Measurements from ENCODE around the gene IGSF21.

IGSF21 gene

GRCh38 chr1:18284805-18285537 is 177.4 kb downstream of the IGSF21 start:
- Histone ChIP-seq H3K27ac (no peak overlapping the region), H3K4me2 (no peak overlapping the region)
- TF ChIP-seq Cebpa-rat (IDR thresholded peaks at IDR 0.05): no peak

GRCh38 chr1:18285538-18285924 is 177.9 kb downstream of the IGSF21 start:
- H3K36me3 ChIP-seq: no peaks in the 10 kb centered on the region
- no peaks in the 10 kb centered on the region for H4K20me1 ChIP-seq
- no peak for TF ChIP-seq Cebpa-rat (IDR thresholded peaks at IDR 0.05)
- H3K9ac ChIP-seq: no peak overlapping the region
- H3K27ac ChIP-seq: no peak overlapping the region
- no peak overlapping the region for H3K4me2 ChIP-seq
- H3K4me3 ChIP-seq: no peak overlapping the region
- H3K9me3 ChIP-seq: no peaks in the 10 kb centered on the region
- peaks cover 15% of the 10 kb centered on the region; the same call in 1 of the 2 replicates for H3K4me1 ChIP-seq
- H3K27me3 ChIP-seq: no peaks in the 10 kb centered on the region

More at GRCh38 chr1:18284805-18285537, 177.4 kb downstream of the IGSF21 start:
- Histone ChIP-seq H3K9ac (no peak overlapping the region), H3K9me3 (no peaks in the 10 kb centered on the region), H3K36me3 (no peaks in the 10 kb centered on the region), H4K20me1 (no peaks in the 10 kb centered on the region), H3K4me3 (no peak overlapping the region), H3K27me3 (no peaks in the 10 kb centered on the region), H3K4me1 (peaks cover 15% of the 10 kb centered on the region; the same call in 1 of the 2 replicates)

GRCh38 chr1:18288722-18289121 is 181.1 kb downstream of the IGSF21 start:
- H3K9ac ChIP-seq: no peak overlapping the region
- no peak overlapping the region for H3K27ac ChIP-seq
- H3K27me3 ChIP-seq: no peaks in the 10 kb centered on the region

GRCh38 chr1:18289597-18289996 is 182.0 kb downstream of the IGSF21 start:
- H3K27ac ChIP-seq: no peak overlapping the region
- no peaks in the 10 kb centered on the region for H3K9me3 ChIP-seq
- H3K36me3 ChIP-seq: no peaks in the 10 kb centered on the region
- H3K4me3 ChIP-seq: no peak overlapping the region
- no peak overlapping the region for H3K4me2 ChIP-seq
- H3K27me3 ChIP-seq: no peaks in the 10 kb centered on the region
- peaks cover 10% of the 10 kb centered on the region; the same call in 1 of the 2 replicates for H3K4me1 ChIP-seq
- no peak overlapping the region for H3K9ac ChIP-seq
- TF ChIP-seq Cebpa-rat (IDR thresholded peaks at IDR 0.05): no peak
- H4K20me1 ChIP-seq: no peaks in the 10 kb centered on the region

More at GRCh38 chr1:18288722-18289121, 181.1 kb downstream of the IGSF21 start:
- Histone ChIP-seq H3K9me3 (no peaks in the 10 kb centered on the region), H4K20me1 (no peaks in the 10 kb centered on the region), H3K4me3 (no peak overlapping the region), H3K36me3 (no peaks in the 10 kb centered on the region), H3K4me2 (no peak overlapping the region), H3K4me1 (peaks cover 10% of the 10 kb centered on the region; the same call in 1 of the 2 replicates)
- TF ChIP-seq Cebpa-rat (IDR thresholded peaks at IDR 0.05): no peak

- no peak overlapping the region for H3K27ac ChIP-seq
- no peaks in the 10 kb centered on the region for H4K20me1 ChIP-seq
- no peak overlapping the region for H3K4me3 ChIP-seq
- no peaks in the 10 kb centered on the region for H3K9me3 ChIP-seq
- H3K27me3 ChIP-seq: no peaks in the 10 kb centered on the region
- H3K4me2 ChIP-seq: no peak overlapping the region
- H3K4me1 ChIP-seq: peaks cover 19% of the 10 kb centered on the region
- TF ChIP-seq Cebpa-rat (IDR thresholded peaks at IDR 0.05): no peak
- no peak overlapping the region for H3K9ac ChIP-seq
- H3K36me3 ChIP-seq: no peaks in the 10 kb centered on the region
Measured at GRCh38 chr1:18290740-18291412, 183.3 kb downstream of the IGSF21 start.

GRCh38 chr1:18292531-18292930 is 184.9 kb downstream of the IGSF21 start:
- no peaks in the 10 kb centered on the region for H3K27me3 ChIP-seq
- peaks cover 19% of the 10 kb centered on the region for H3K4me1 ChIP-seq
- H3K9me3 ChIP-seq: no peaks in the 10 kb centered on the region
- no peaks in the 10 kb centered on the region for H4K20me1 ChIP-seq
- no peak overlapping the region for H3K4me3 ChIP-seq
- H3K36me3 ChIP-seq: no peaks in the 10 kb centered on the region
- no peak overlapping the region for H3K27ac ChIP-seq
- no peak overlapping the region for H3K9ac ChIP-seq
- no peak overlapping the region for H3K4me2 ChIP-seq
- no peak for TF ChIP-seq Cebpa-rat (IDR thresholded peaks at IDR 0.05)

- no peak overlapping the region for H3K27ac ChIP-seq
- no peak for TF ChIP-seq Cebpa-rat (IDR thresholded peaks at IDR 0.05)
- no peaks in the 10 kb centered on the region for H3K27me3 ChIP-seq
- no peaks in the 10 kb centered on the region for H3K36me3 ChIP-seq
- H3K4me1 ChIP-seq: peaks cover 18% of the 10 kb centered on the region
- no peak overlapping the region for H3K4me3 ChIP-seq
- no peaks in the 10 kb centered on the region for H4K20me1 ChIP-seq
- H3K4me2 ChIP-seq: no peak overlapping the region
- H3K9me3 ChIP-seq: no peaks in the 10 kb centered on the region
- no peak overlapping the region for H3K9ac ChIP-seq
Measured at GRCh38 chr1:18293291-18293690, 185.7 kb downstream of the IGSF21 start.

GRCh38 chr1:18294437-18295176 is 187.0 kb downstream of the IGSF21 start:
- TF ChIP-seq Cebpa-rat (IDR thresholded peaks at IDR 0.05): no peak
- Histone ChIP-seq H3K9ac (no peak overlapping the region), H3K4me2 (no peak overlapping the region), H3K27ac (no peak overlapping the region), H3K27me3 (no peaks in the 10 kb centered on the region), H4K20me1 (no peaks in the 10 kb centered on the region), H3K36me3 (no peaks in the 10 kb centered on the region), H3K4me3 (no peak overlapping the region), H3K4me1 (peaks cover 10% of the 10 kb centered on the region), H3K9me3 (no peaks in the 10 kb centered on the region)

- Histone ChIP-seq H3K4me1 (peaks cover 10% of the 10 kb centered on the region), H3K9ac (no peak overlapping the region)
- no peak for TF ChIP-seq Cebpa-rat (IDR thresholded peaks at IDR 0.05)
Measured at GRCh38 chr1:18297896-18298648, 190.5 kb downstream of the IGSF21 start.

More at GRCh38 chr1:18297896-18298648, 190.5 kb downstream of the IGSF21 start:
- no peak overlapping the region for H3K4me3 ChIP-seq
- no peaks in the 10 kb centered on the region for H3K36me3 ChIP-seq
- H3K9me3 ChIP-seq: no peaks in the 10 kb centered on the region
- H3K27ac ChIP-seq: no peak overlapping the region
- no peak overlapping the region for H3K4me2 ChIP-seq
- no peaks in the 10 kb centered on the region for H3K27me3 ChIP-seq
- H4K20me1 ChIP-seq: no peaks in the 10 kb centered on the region
